Measurements from ENCODE around the gene MRPL55. TPM values are rescaled to one million over a fixed set of nuclear protein-coding genes. Genes with fewer than 3 reads are reported as not detected.

Gene MRPL55
- total and polyA plus RNA-seq, 2 experiments from 2014 or later, result 57.5 to 95.1 TPM

- H3K79me2 ChIP-seq (ENCODE audit: insufficient read depth), result peaks cover 28% of the 10 kb centered on the region
- H2AFZ ChIP-seq, result peak overlapping the region; percentile 98
- TF ChIP-seq EZH2 (IDR thresholded peaks at IDR 0.05; ENCODE audit: insufficient read depth, poor library complexity, severe bottlenecking) (no peak), EZH2phosphoT487 (IDR thresholded peaks at IDR 0.05; ENCODE audit: insufficient read depth, low read depth) (no peak)
- no peaks in the 10 kb centered on the region for H3K27me3 ChIP-seq (replicated peaks; ENCODE audit: insufficient read depth)
- no peak overlapping the region for H3K27ac ChIP-seq
- in situ Hi-C loops (cut with MboI), result no loop called here
- no peaks in the 10 kb centered on the region for H3F3A ChIP-seq (ENCODE audit: insufficient read depth)
- H3K9me2 ChIP-seq (ENCODE audit: insufficient read depth), result no peaks in the 10 kb centered on the region
- peak; percentile 53 for DNase-seq
- no peaks in the 10 kb centered on the region for H3K9me3 ChIP-seq (ENCODE audit: low read depth)
- H3K9ac ChIP-seq, result peak overlapping the region; percentile 93
- H4K20me1 ChIP-seq (ENCODE audit: insufficient read depth), result no peaks in the 10 kb centered on the region
- WGBS, 2 experiments (ENCODE audit: low coverage in 1 of 2, low lambda C conversion rate in 2 of 2, missing lambda C conversion rate in 2 of 2), result 23 to 38% methylated on average over 7 to 15 of the region's 15 CpGs
- H3K4me2 ChIP-seq (ENCODE audit: unreplicated experiment), result peak overlapping the region; percentile 82
- no peaks in the 10 kb centered on the region for H3K36me3 ChIP-seq (ENCODE audit: low read depth)
- H3K4me3 ChIP-seq, result peak overlapping the region; percentile 87
- H3K4me1 ChIP-seq (ENCODE audit: insufficient read depth), result 0 out of 2 replicates have a peak, but pooled peaks cover 4% of the 10 kb centered on the region
Observed at GRCh38 chr1:228109962-228110488, 926 bp upstream of the MRPL55 start.

GRCh38 chr1:228108742-228109072 lies 392 bp downstream of the MRPL55 start:
- DNase-seq, result no peak
- H3K27ac ChIP-seq, result peak overlapping the region; percentile 22
- peaks cover 28% of the 10 kb centered on the region for H3K79me2 ChIP-seq (ENCODE audit: insufficient read depth)
- H3K4me1 ChIP-seq (ENCODE audit: insufficient read depth), result peaks cover 10% of the 10 kb centered on the region
- H3F3A ChIP-seq (ENCODE audit: insufficient read depth), result no peaks in the 10 kb centered on the region
- peak overlapping the region; percentile 98 for H2AFZ ChIP-seq
- TF ChIP-seq EZH2phosphoT487 (IDR thresholded peaks at IDR 0.05; ENCODE audit: insufficient read depth, low read depth) (no peak), EZH2 (IDR thresholded peaks at IDR 0.05; ENCODE audit: insufficient read depth, poor library complexity, severe bottlenecking) (no peak)
- no peaks in the 10 kb centered on the region for H3K9me2 ChIP-seq (ENCODE audit: insufficient read depth)
- peak overlapping the region; percentile 90 for H3K4me2 ChIP-seq (ENCODE audit: unreplicated experiment)
- no peaks in the 10 kb centered on the region for H4K20me1 ChIP-seq (ENCODE audit: insufficient read depth)
- peak overlapping the region; percentile 87 for H3K4me3 ChIP-seq
- peak overlapping the region; percentile 93 for H3K9ac ChIP-seq
- no peaks in the 10 kb centered on the region for H3K36me3 ChIP-seq (ENCODE audit: low read depth)
- in situ Hi-C loops (cut with MboI), result no loop called here
- no peaks in the 10 kb centered on the region for H3K9me3 ChIP-seq (ENCODE audit: low read depth)
- WGBS, 2 experiments (ENCODE audit: low coverage in 1 of 2, low lambda C conversion rate in 2 of 2, missing lambda C conversion rate in 2 of 2), result 2% methylated on average over 8 of the region's 8 CpGs
- H3K27me3 ChIP-seq (replicated peaks; ENCODE audit: insufficient read depth), result no peaks in the 10 kb centered on the region

- Histone ChIP-seq H3K79me2 (ENCODE audit: insufficient read depth) (peaks cover 28% of the 10 kb centered on the region), H2AFZ (no peak overlapping the region), H4K20me1 (ENCODE audit: insufficient read depth) (no peaks in the 10 kb centered on the region), H3K9ac (peak overlapping the region; percentile 93), H3K9me3 (ENCODE audit: low read depth) (no peaks in the 10 kb centered on the region), H3K36me3 (ENCODE audit: low read depth) (no peaks in the 10 kb centered on the region), H3K27ac (peak overlapping the region; percentile 22), H3K4me2 (ENCODE audit: unreplicated experiment) (peak overlapping the region; percentile 90), H3K4me1 (ENCODE audit: insufficient read depth) (peaks cover 13% of the 10 kb centered on the region), H3K4me3 (peak overlapping the region; percentile 87), H3K9me2 (ENCODE audit: insufficient read depth) (no peaks in the 10 kb centered on the region), H3F3A (ENCODE audit: insufficient read depth) (no peaks in the 10 kb centered on the region), H3K27me3 (replicated peaks; ENCODE audit: insufficient read depth) (no peaks in the 10 kb centered on the region)
- WGBS, 2 experiments (ENCODE audit: low coverage in 1 of 2, low lambda C conversion rate in 2 of 2, missing lambda C conversion rate in 2 of 2), result 84% methylated on average over 11 of the region's 11 CpGs
- no peak for DNase-seq
- in situ Hi-C loops (cut with MboI), result no loop called here
- TF ChIP-seq EZH2 (IDR thresholded peaks at IDR 0.05; ENCODE audit: insufficient read depth, poor library complexity, severe bottlenecking), result no peak
- TF ChIP-seq EZH2phosphoT487 (IDR thresholded peaks at IDR 0.05; ENCODE audit: insufficient read depth, low read depth), result no peak
Observed at GRCh38 chr1:228108055-228108690, 926 bp downstream of the MRPL55 start.

GRCh38 chr1:228107636-228108035 lies 1.5 kb downstream of the MRPL55 start:
- Histone ChIP-seq H4K20me1 (ENCODE audit: insufficient read depth) (no peaks in the 10 kb centered on the region), H3K4me1 (ENCODE audit: insufficient read depth) (peaks cover 13% of the 10 kb centered on the region), H3K9me2 (ENCODE audit: insufficient read depth) (no peaks in the 10 kb centered on the region), H3K9me3 (ENCODE audit: low read depth) (no peaks in the 10 kb centered on the region), H3K36me3 (ENCODE audit: low read depth) (no peaks in the 10 kb centered on the region), H2AFZ (no peak overlapping the region), H3K4me3 (no peak overlapping the region), H3K79me2 (ENCODE audit: insufficient read depth) (peaks cover 28% of the 10 kb centered on the region), H3K4me2 (ENCODE audit: unreplicated experiment) (no peak overlapping the region), H3F3A (ENCODE audit: insufficient read depth) (no peaks in the 10 kb centered on the region), H3K27ac (no peak overlapping the region), H3K9ac (0 out of 2 replicates have a peak overlapping the region, but pooled peaks have one; percentile 93), H3K27me3 (replicated peaks; ENCODE audit: insufficient read depth) (no peaks in the 10 kb centered on the region)
- TF ChIP-seq EZH2phosphoT487 (IDR thresholded peaks at IDR 0.05; ENCODE audit: insufficient read depth, low read depth), result no peak
- no peak for TF ChIP-seq EZH2 (IDR thresholded peaks at IDR 0.05; ENCODE audit: insufficient read depth, poor library complexity, severe bottlenecking)
- WGBS, 2 experiments (ENCODE audit: low coverage in 1 of 2, low lambda C conversion rate in 2 of 2, missing lambda C conversion rate in 2 of 2), result 81 to 85% methylated on average over 19 of the region's 19 CpGs
- in situ Hi-C loops (cut with MboI), result no loop called here
- no peak for DNase-seq
